Skin epidermis (tissue), 12 donors: ENCODE data around the gene TBC1D8B.

Source experiments
- H3K27ac ChIP-seq, 21 experiments: fragments of 200-600 bp; sonication (generic) in 11 of 21; one replicate each; pipeline ENCODE4 v1.5.0; 2020; ENCODE audit warnings: mild to moderate bottlenecking in 3 of 21, inconsistent platforms in 2 of 21, moderate library complexity in 2 of 21
- H3K4me3 ChIP-seq, 7 experiments: fragments of 200-600 bp; sonication (generic) in 2 of 7; one replicate each; pipeline ENCODE4 v1.5.0; 2020; ENCODE audit warnings: inconsistent platforms in 2 of 7, mild to moderate bottlenecking in 2 of 7, moderate library complexity in 1 of 7

Gene TBC1D8B

GRCh38 chrX:106894978-106895452 is 92.5 kb downstream of the TBC1D8B start:
- no peak overlapping the region for H3K27ac ChIP-seq

DNA sequence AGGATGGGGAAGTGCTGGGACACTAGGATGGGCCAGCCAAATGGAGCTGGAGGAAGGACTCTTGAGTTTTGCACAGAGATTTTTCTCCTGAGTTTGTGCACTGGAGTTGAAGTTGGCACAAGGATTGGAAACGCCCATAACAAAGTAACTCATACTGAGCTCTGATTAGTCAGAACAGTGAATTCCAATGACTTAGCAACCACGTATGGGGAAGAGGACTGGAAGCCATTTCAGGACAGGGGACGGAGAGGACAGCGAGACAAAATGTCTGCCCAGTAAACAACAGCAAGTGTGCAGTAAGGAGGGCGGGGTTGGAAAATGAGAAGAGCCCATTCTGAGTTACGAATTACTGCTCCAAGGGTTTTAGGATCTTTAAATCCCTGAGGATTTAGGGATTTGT is 94.8 kb downstream of the TBC1D8B start:
- Histone ChIP-seq H3K27ac (no peak overlapping the region), H3K4me3 (no peak overlapping the region)

More at GRCh38 chrX:106894978-106895452, 92.5 kb downstream of the TBC1D8B start:
- no peak overlapping the region for H3K4me3 ChIP-seq

DNA sequence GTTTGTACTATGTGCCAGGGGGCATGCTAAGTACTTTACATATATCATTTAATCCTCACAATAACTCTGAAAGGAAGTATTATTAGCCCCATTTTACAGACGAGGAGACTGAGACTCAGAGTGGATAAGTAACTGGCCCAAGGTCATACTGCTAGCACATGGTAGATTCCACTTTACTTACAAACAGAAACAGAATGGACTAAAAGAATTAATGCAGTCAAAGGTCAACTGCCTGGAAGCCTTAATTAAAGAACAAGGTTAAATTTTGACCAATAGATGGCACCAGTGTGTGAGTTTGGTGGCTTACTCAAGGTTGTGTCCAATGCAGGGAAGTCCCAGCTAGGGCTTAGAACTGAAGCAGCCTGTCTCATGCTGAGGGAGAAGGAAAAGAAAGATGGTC is 96.0 kb downstream of the TBC1D8B start:
- H3K4me3 ChIP-seq = no peak overlapping the region
- no peak overlapping the region for H3K27ac ChIP-seq

- Histone ChIP-seq H3K27ac (no peak overlapping the region), H3K4me3 (no peak overlapping the region)
Measured at GRCh38 chrX:106899276-106899675, 96.8 kb downstream of the TBC1D8B start.

DNA sequence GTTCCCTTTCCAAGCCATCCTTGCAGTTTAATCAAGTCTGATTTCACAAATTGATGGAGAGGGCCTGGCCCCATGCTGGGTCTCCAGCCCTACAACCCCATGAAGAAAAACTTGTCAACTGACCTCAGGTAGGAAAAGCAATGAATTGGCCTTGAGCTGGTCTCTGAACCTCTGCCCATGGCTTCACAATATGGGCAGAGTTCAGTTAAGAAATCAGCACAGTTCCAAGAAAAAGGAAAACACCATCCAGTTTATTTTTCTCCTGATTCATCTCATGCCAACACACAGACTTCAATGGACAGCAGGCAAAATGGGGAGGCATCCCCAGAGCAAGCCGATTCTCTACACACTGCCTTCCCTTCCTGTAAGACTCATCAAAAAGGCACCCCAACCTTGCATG is 97.4 kb downstream of the TBC1D8B start:
- H3K27ac ChIP-seq = no peak overlapping the region
- no peak overlapping the region for H3K4me3 ChIP-seq

DNA sequence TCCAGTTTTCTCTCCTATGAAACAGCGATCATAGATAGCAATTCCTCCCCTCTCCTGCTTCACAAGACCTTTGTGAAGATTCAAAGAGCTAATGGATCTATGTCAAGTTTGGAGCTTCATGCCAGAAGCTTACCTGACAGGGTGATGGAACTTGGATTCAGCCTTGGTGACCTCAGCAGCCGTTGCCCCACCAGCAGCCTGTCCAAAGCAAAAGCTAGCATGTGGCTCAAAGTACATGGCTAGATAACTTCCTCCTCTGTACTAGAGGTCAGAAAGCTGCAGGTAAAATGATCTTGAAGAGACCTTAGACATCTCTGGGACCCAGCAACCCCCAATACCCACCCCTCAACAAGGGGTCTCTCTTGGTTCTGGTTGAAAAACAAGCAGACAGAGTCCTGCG is 98.9 kb downstream of the TBC1D8B start:
- Histone ChIP-seq H3K4me3 (no peak overlapping the region), H3K27ac (no peak overlapping the region)

- H3K4me3 ChIP-seq = no peak overlapping the region
- no peak overlapping the region for H3K27ac ChIP-seq
Measured at GRCh38 chrX:106901781-106902219, 99.3 kb downstream of the TBC1D8B start.

GRCh38 chrX:106902684-106903083 is 100.2 kb downstream of the TBC1D8B start:
- no peak overlapping the region for H3K4me3 ChIP-seq
- H3K27ac ChIP-seq = no peak overlapping the region

- H3K27ac ChIP-seq = no peak within 1 kb of the TSS
- H3K4me3 ChIP-seq = no peak within 1 kb of the TSS
Measured at GRCh38 chrX:106903291-106903824, 100.9 kb downstream of the TBC1D8B start, which contains the start of gene RIPPLY1. RIPPLY1 (minus strand) TSS chrX:106903341; CDS start chrX:106903287, 54 bp downstream.

DNA sequence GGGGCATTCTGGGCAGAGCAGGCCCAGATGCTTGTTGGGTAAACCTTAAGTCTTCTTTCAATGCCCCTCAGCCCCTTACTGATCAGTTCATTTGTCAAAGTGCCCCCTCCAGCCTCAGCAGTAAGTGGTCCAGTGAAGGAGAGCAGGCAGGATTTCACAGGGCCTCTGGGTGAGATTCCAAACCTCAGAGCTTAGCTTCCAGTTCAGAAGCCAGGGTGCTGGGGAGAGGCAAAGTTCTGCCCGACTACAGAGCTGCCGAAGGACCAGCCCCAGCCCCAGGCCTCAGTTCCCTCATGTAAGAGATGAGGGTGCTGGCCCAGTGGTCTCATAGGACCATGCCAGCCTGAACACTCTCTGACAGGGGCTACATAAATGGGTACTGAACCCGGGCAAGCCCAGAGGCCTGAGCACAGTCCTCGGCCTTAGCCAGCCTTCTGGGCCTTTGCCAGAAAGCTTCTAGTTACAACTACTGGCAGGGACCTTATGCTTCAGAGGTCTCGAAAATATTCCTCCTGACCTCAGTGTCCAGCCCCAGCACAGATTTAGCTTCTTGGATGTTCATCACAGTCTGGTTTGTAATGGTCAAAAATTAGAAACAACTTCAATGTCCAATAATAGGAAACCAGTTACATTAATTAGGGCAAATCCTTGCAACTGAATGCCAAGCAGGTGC is 101.5 kb downstream of the TBC1D8B start:
- no peak overlapping the region for H3K27ac ChIP-seq
- H3K4me3 ChIP-seq = no peak overlapping the region

- Histone ChIP-seq H3K4me3 (no peak overlapping the region), H3K27ac (no peak overlapping the region)
Measured at GRCh38 chrX:106905064-106905708, 102.7 kb downstream of the TBC1D8B start.

- Histone ChIP-seq H3K27ac (no peak overlapping the region), H3K4me3 (no peak overlapping the region)
Measured at GRCh38 chrX:106906361-106906760, 103.9 kb downstream of the TBC1D8B start.

DNA sequence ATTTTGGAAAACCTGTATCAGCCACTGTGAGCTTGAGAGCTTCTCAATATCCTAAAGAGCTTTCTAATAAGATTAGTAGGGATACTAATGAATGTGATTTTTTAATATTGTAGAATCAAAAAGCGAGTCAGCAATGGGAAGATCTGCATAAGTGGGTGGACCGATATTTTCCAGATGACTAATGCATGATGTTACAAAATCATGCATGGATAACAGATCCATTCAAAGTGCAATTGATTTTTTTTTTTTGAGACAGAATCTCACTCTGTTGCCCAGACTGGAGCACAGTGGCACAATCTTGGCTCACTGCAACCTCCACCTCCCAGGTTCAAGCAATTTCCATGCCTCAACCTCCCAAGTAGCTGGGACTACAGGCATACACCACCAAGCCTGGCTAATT is 110.4 kb downstream of the TBC1D8B start:
- no peak overlapping the region for H3K27ac ChIP-seq
- no peak overlapping the region for H3K4me3 ChIP-seq

GRCh38 chrX:106917830-106918500 is 115.5 kb downstream of the TBC1D8B start:
- no peak overlapping the region for H3K27ac ChIP-seq
- no peak overlapping the region for H3K4me3 ChIP-seq

- Histone ChIP-seq H3K4me3 (no peak within 1 kb of the TSS), H3K27ac (no peak within 1 kb of the TSS)
Measured at GRCh38 chrX:106919932-106920452, 117.5 kb downstream of the TBC1D8B start, which contains the start of gene CLDN2. CLDN2 (plus strand) TSS chrX:106920402; CDS start chrX:106928229, 7,827 bp downstream.

- Histone ChIP-seq H3K4me3 (no peak overlapping the region), H3K27ac (no peak overlapping the region)
Measured at GRCh38 chrX:106921637-106922036, 119.2 kb downstream of the TBC1D8B start.
